OCI-LY3 (cell line): ENCODE data around the gene PEPD.

Experiments used
- H2AFZ ChIP-seq: fragments of 200-600, 300-600 bp; shearing (Covaris generic); 2 replicates; pipeline ENCODE4 v1.6.0; 2014; ENCODE audit warnings: antibody characterized with exemption, low read depth, low read length
- H3K27ac ChIP-seq: fragments of 200-600, 300-600 bp; sonication (generic); 2 replicates; pipeline ENCODE4 v1.5.1; 2014; ENCODE audit warnings: mild to moderate bottlenecking, low read length, moderate library complexity, mixed read lengths
- H3K27me3 ChIP-seq: fragments of 200-600, 300-600 bp; sonication (generic); 2 replicates; pipeline ENCODE4 v1.6.1; 2014; ENCODE audit warnings: low read depth, low read length, mixed read lengths
- H3K36me3 ChIP-seq: fragments of 200-600, 300-600 bp; sonication (generic); replicated peaks from 2 replicates; pipeline ENCODE3; 2014; ENCODE audit warnings: low read depth, low read length, mixed read lengths
- H3K4me1 ChIP-seq: fragments of 300-600, 200-600 bp; sonication (generic); 2 replicates; pipeline ENCODE4 v1.6.1; 2014; ENCODE audit warnings: low read length, mixed read lengths
- H3K4me2 ChIP-seq: fragments of 200-600, 300-600 bp; sonication (generic); 2 replicates; pipeline ENCODE4 v1.6.1; 2014; ENCODE audit warnings: low read length, mixed read lengths
- H3K4me3 ChIP-seq: fragments of 300-600, 200-600 bp; sonication (generic); 2 replicates; pipeline ENCODE4 v1.5.1; 2014; ENCODE audit warnings: antibody characterized with exemption, mild to moderate bottlenecking, low read length, moderate library complexity
- H3K79me2 ChIP-seq: fragments of 300-600, 200-600 bp; shearing (Covaris generic); 2 replicates; pipeline ENCODE4 v1.6.1; 2014; ENCODE audit warnings: mild to moderate bottlenecking, low read length, mixed read lengths
- H3K9ac ChIP-seq: fragments of 300-600, 200-600 bp; shearing (Covaris generic); 2 replicates; pipeline ENCODE4 v1.6.0; 2014; ENCODE audit warnings: mild to moderate bottlenecking, low read length, moderate library complexity
- H3K9me3 ChIP-seq: fragments of 200-600, 300-600 bp; shearing (Covaris generic); 2 replicates; pipeline ENCODE4 v1.6.1; 2014; ENCODE audit warnings: low read length, mixed read lengths; ENCODE audit not compliant: insufficient read depth
- H4K20me1 ChIP-seq: fragments of 200-600, 300-600 bp; sonication (generic); 2 replicates; pipeline ENCODE4 v1.6.1; 2016; ENCODE audit warnings: low read length, mixed read lengths; ENCODE audit not compliant: insufficient read depth
- CTCF ChIP-seq: fragments of 200-600, 300-600 bp; sonication (generic); IDR thresholded peaks from 2 replicates; pipeline ENCODE4 v1.5.1; 2014; ENCODE audit warnings: antibody characterized with exemption, low read length, low read depth
- EZH2phosphoT487 ChIP-seq: fragments of 200-600 bp; shearing (Covaris generic); IDR thresholded peaks from 2 replicates; pipeline ENCODE4 v1.6.1; 2018; ENCODE audit warnings: antibody characterized with exemption, mixed run types, low read depth

Gene PEPD

GRCh38 chr19:33546656-33547055 is 25.1 kb upstream of the PEPD start:
- Histone ChIP-seq H3K4me3 (no peak overlapping the region), H3K27ac (no peak overlapping the region), H2AFZ (no peak overlapping the region), H3K4me1 (no peaks in the 10 kb centered on the region), H3K79me2 (no peaks in the 10 kb centered on the region), H3K27me3 (peaks cover 18% of the 10 kb centered on the region; the same call in 1 of the 2 replicates), H4K20me1 (no peaks in the 10 kb centered on the region), H3K9me3 (no peaks in the 10 kb centered on the region), H3K4me2 (no peak overlapping the region), H3K9ac (no peak overlapping the region), H3K36me3 (no peaks in the 10 kb centered on the region)
- TF ChIP-seq EZH2phosphoT487 (no peak), CTCF (no peak)

GRCh38 chr19:33545217-33545981 is 23.8 kb upstream of the PEPD start:
- no peaks in the 10 kb centered on the region for H3K36me3 ChIP-seq
- H3K4me3 ChIP-seq: no peak overlapping the region
- no peak overlapping the region for H3K4me2 ChIP-seq
- H3K27me3 ChIP-seq: peaks cover 21% of the 10 kb centered on the region; the same call in 1 of the 2 replicates
- H3K4me1 ChIP-seq: no peaks in the 10 kb centered on the region
- no peaks in the 10 kb centered on the region for H4K20me1 ChIP-seq
- no peak overlapping the region for H3K27ac ChIP-seq
- TF ChIP-seq EZH2phosphoT487: no peak
- TF ChIP-seq CTCF: no peak
- H2AFZ ChIP-seq: no peak overlapping the region
- no peak overlapping the region for H3K9ac ChIP-seq
- H3K79me2 ChIP-seq: no peaks in the 10 kb centered on the region
- H3K9me3 ChIP-seq: no peaks in the 10 kb centered on the region

- H3K4me1 ChIP-seq: no peaks in the 10 kb centered on the region
- H3K4me3 ChIP-seq: no peak overlapping the region
- no peaks in the 10 kb centered on the region for H3K36me3 ChIP-seq
- TF ChIP-seq EZH2phosphoT487 (no peak), CTCF (no peak)
- H3K9me3 ChIP-seq: no peaks in the 10 kb centered on the region
- H3K27me3 ChIP-seq: no peaks in the 10 kb centered on the region
- H3K4me2 ChIP-seq: no peak overlapping the region
- no peak overlapping the region for H3K9ac ChIP-seq
- no peaks in the 10 kb centered on the region for H4K20me1 ChIP-seq
- H3K79me2 ChIP-seq: no peaks in the 10 kb centered on the region
- H2AFZ ChIP-seq: no peak overlapping the region
- H3K27ac ChIP-seq: no peak overlapping the region
Measured at GRCh38 chr19:33535226-33535625, 13.6 kb upstream of the PEPD start.

- H3K36me3 ChIP-seq: no peaks in the 10 kb centered on the region
- H3K4me1 ChIP-seq: no peaks in the 10 kb centered on the region
- H3K4me2 ChIP-seq: no peak overlapping the region
- H3K4me3 ChIP-seq: no peak overlapping the region
- H3K9ac ChIP-seq: no peak overlapping the region
- no peaks in the 10 kb centered on the region for H3K9me3 ChIP-seq
- H3K79me2 ChIP-seq: no peaks in the 10 kb centered on the region
- TF ChIP-seq EZH2phosphoT487 (no peak), CTCF (no peak)
- H2AFZ ChIP-seq: no peak overlapping the region
- H4K20me1 ChIP-seq: no peaks in the 10 kb centered on the region
- H3K27ac ChIP-seq: no peak overlapping the region
- no peaks in the 10 kb centered on the region for H3K27me3 ChIP-seq
Measured at GRCh38 chr19:33532859-33533460, 11.4 kb upstream of the PEPD start.
